ENCODE data around the gene RALGAPA1.

DNA sequence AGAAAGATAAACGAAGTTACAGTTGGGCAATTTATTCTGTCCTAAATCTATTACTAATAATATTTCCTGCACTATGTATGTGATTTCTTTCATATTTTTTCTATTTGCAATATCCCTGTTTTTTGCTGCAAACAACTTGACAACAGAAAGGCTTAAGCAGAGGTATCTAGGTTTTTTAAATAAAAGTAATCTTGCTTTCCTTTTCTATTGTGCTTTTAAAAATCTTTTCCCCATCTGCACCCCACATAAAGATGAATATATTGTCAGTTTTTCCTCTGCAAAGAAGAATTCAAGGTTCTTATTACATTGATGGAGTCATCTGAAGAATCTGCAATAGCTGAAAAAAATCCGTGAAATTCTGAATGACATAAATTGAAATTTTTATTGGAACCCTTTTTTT is 502 bp upstream of the RALGAPA1 start:
- TF ChIP-seq HNRNPUL1 (IDR thresholded peaks at IDR 0.05; ENCODE audit: low read length) (no peak), HNRNPL (IDR thresholded peaks at IDR 0.05; ENCODE audit: low read depth, low read length) (no peak)

All from K562 (cell line).